HG02571 (cell line): Measurements from ENCODE around the gene MEIKIN.

ENCODE experiments used
- ATAC-seq: cut with Tn5 transposase; IDR thresholded peaks from one replicate; pipeline ENCODE4 v1.9.1; 2021; ENCODE audit warnings: mild to moderate bottlenecking, moderate library complexity; ENCODE audit not compliant: unreplicated experiment

MEIKIN gene

GRCh38 chr5:131945551-131946168 is at the start of gene MEIKIN:
Gene MEIKIN, minus strand, starts transcription at chr5:131945663. Its CDS starts 158 bp downstream, at chr5:131945505.
- ATAC-seq = no peak

- ATAC-seq = no peak
Measured at GRCh38 chr5:131994533-131995226, 49.2 kb upstream of the MEIKIN start.

GRCh38 chr5:131994090-131994489 is 48.6 kb upstream of the MEIKIN start:
- ATAC-seq = no peak

GRCh38 chr5:131993676-131994075 is 48.2 kb upstream of the MEIKIN start:
- no peak for ATAC-seq

GRCh38 chr5:131992370-131992769 is 46.9 kb upstream of the MEIKIN start:
- no peak for ATAC-seq

- no peak for ATAC-seq
Measured at GRCh38 chr5:131991593-131992324, 46.3 kb upstream of the MEIKIN start.

- no peak for ATAC-seq
Measured at GRCh38 chr5:131990716-131991115, 45.3 kb upstream of the MEIKIN start.

GRCh38 chr5:131988601-131989000 is 43.1 kb upstream of the MEIKIN start:
- ATAC-seq = no peak

GRCh38 chr5:131987251-131987650 is 41.8 kb upstream of the MEIKIN start:
- ATAC-seq = no peak

- ATAC-seq = no peak
Measured at GRCh38 chr5:131986161-131986912, 40.9 kb upstream of the MEIKIN start.

- ATAC-seq = no peak
Measured at GRCh38 chr5:131984956-131985665, 39.6 kb upstream of the MEIKIN start.

- no peak for ATAC-seq
Measured at GRCh38 chr5:131983244-131983771, 37.8 kb upstream of the MEIKIN start.

- no peak for ATAC-seq
Measured at GRCh38 chr5:131981516-131981915, 36.1 kb upstream of the MEIKIN start.

GRCh38 chr5:131980696-131981095 is 35.2 kb upstream of the MEIKIN start:
- ATAC-seq = no peak

GRCh38 chr5:131979816-131980215 is 34.4 kb upstream of the MEIKIN start:
- ATAC-seq = no peak

GRCh38 chr5:131977212-131977604 is 31.7 kb upstream of the MEIKIN start:
- ATAC-seq = no peak

- no peak for ATAC-seq
Measured at GRCh38 chr5:131976414-131977211, 31.1 kb upstream of the MEIKIN start.

- no peak for ATAC-seq
Measured at GRCh38 chr5:131974956-131975726, 29.7 kb upstream of the MEIKIN start.

GRCh38 chr5:131974622-131974955 is 29.1 kb upstream of the MEIKIN start:
- ATAC-seq = no peak
